Activated CD4-positive, alpha-beta T cell treated with anti-CD3 and anti-CD28 coated beads, Interleukin-2, amount 50 U/mL, for 16 hours (primary cell): ENCODE results near the gene ERAL1.
"Not testable (repeated sequence)": the region's sequence is repeated elsewhere in the genome, so short reads cannot be mapped to it uniquely, and the experiment has no call there.

ENCODE experiments used
- DNase-seq: peaks from one replicate; pipeline ENCODE4 v3.0.0-alpha.2; 2020

The ERAL1 gene

GRCh38 chr17:28854457-28855335 lies at the start of gene ERAL1:
TSS of gene ERAL1 (plus strand) at chr17:28855016. CDS start at chr17:28855035, 19 bp downstream.
- DNase-seq, result peak; percentile 90

GRCh38 chr17:28807925-28808634 lies 46.7 kb upstream of the ERAL1 start:
- DNase-seq, result no peak

- DNase-seq, result peak; percentile 72
These were observed 44.4 kb upstream of the ERAL1 start for GRCh38 chr17:28810437-28810836.

GRCh38 chr17:28811651-28812090 lies 43.1 kb upstream of the ERAL1 start:
- DNase-seq, result peak; percentile 32

GRCh38 chr17:28812091-28812747 lies 42.6 kb upstream of the ERAL1 start:
- DNase-seq, result peak; percentile 98

- no peak for DNase-seq
These were observed 42.0 kb upstream of the ERAL1 start for GRCh38 chr17:28812748-28813377.

- DNase-seq, result no peak
These were observed 38.3 kb upstream of the ERAL1 start for GRCh38 chr17:28816540-28816939.

- no peak for DNase-seq
These were observed 36.0 kb upstream of the ERAL1 start for GRCh38 chr17:28818819-28819221.

GRCh38 chr17:28819582-28819981 lies 35.2 kb upstream of the ERAL1 start:
- no peak for DNase-seq

- no peak for DNase-seq
These were observed 27.1 kb upstream of the ERAL1 start for GRCh38 chr17:28827672-28828071.

GRCh38 chr17:28828294-28829040 lies 26.3 kb upstream of the ERAL1 start:
- DNase-seq, result no peak

- no peak for DNase-seq
These were observed 20.4 kb upstream of the ERAL1 start for GRCh38 chr17:28834420-28834819.

GRCh38 chr17:28836541-28836940 lies 18.3 kb upstream of the ERAL1 start:
- DNase-seq, result not testable (repeated sequence)

GRCh38 chr17:28839221-28839620 lies 15.6 kb upstream of the ERAL1 start:
- no peak for DNase-seq

- DNase-seq, result peak; percentile 9
These were observed 12.9 kb upstream of the ERAL1 start for GRCh38 chr17:28841901-28842281.

GRCh38 chr17:28842282-28843012 lies 12.4 kb upstream of the ERAL1 start, which contains the start of gene FAM222B:
TSS of gene FAM222B (minus strand) at chr17:28842790. CDS start at chr17:28766667, 76,123 bp downstream.
- peak; percentile 92 for DNase-seq

GRCh38 chr17:28843816-28844148 lies 11.0 kb upstream of the ERAL1 start:
- no peak for DNase-seq

- DNase-seq, result no peak
These were observed 8.6 kb upstream of the ERAL1 start for GRCh38 chr17:28846231-28846630.

- DNase-seq, result not testable (repeated sequence)
These were observed 8.1 kb upstream of the ERAL1 start for GRCh38 chr17:28846699-28847098.

- peak; percentile 52 for DNase-seq
These were observed 6.1 kb upstream of the ERAL1 start for GRCh38 chr17:28848667-28849066.

GRCh38 chr17:28849281-28849680 lies 5.5 kb upstream of the ERAL1 start:
- DNase-seq, result no peak
